Sigmoid colon (tissue), 3 donors: Measurements from ENCODE around the gene REC114.

Experiments
- CTCF ChIP-seq, 4 experiments: fragments of 450-650 bp in 3 of 4; fragments of 200-600 bp in 1 of 4; IDR thresholded peaks; one replicate each; pipeline ENCODE4 v1.5.1; 2016 to 2019; ENCODE audit warnings: antibody characterized with exemption in 4 of 4, mild to moderate bottlenecking in 3 of 4, moderate library complexity in 2 of 4
- POLR2A ChIP-seq, 2 donors: fragments of 450-650 bp; IDR thresholded peaks; one replicate each; pipeline ENCODE4 v1.6.1; 2016; ENCODE audit warnings: antibody characterized with exemption in 2 of 2, mild to moderate bottlenecking in 2 of 2, moderate library complexity in 2 of 2

DNA sequence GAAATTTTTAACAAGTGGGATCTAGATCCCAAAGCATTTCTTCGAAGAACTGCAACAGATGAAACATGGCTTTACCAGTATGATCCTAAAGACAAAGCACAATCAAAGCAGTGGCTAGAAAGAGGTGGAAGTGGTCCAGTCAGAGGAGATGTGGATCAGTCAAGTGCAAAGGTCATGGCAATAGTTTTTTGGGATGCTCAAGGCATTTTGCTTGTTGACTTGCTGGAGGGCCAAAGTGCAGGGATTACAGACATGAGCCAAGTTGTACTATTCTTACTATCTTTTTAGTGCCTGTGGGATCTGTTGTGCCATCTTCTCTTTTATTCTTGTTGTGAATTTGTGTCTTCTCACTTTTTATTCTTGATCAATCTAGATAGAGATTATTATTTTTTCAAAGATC, 82.0 kb downstream of the REC114 start:
- no peak for TF ChIP-seq CTCF (IDR thresholded peaks at IDR 0.05)
- no peak for TF ChIP-seq POLR2A (IDR thresholded peaks at IDR 0.05)
